ENCODE measurements around the gene APOBEC3C.
"Not testable (repeated sequence)": the region's sequence is repeated elsewhere in the genome, so short reads cannot be mapped to it uniquely, and the experiment has no call there.

DNA sequence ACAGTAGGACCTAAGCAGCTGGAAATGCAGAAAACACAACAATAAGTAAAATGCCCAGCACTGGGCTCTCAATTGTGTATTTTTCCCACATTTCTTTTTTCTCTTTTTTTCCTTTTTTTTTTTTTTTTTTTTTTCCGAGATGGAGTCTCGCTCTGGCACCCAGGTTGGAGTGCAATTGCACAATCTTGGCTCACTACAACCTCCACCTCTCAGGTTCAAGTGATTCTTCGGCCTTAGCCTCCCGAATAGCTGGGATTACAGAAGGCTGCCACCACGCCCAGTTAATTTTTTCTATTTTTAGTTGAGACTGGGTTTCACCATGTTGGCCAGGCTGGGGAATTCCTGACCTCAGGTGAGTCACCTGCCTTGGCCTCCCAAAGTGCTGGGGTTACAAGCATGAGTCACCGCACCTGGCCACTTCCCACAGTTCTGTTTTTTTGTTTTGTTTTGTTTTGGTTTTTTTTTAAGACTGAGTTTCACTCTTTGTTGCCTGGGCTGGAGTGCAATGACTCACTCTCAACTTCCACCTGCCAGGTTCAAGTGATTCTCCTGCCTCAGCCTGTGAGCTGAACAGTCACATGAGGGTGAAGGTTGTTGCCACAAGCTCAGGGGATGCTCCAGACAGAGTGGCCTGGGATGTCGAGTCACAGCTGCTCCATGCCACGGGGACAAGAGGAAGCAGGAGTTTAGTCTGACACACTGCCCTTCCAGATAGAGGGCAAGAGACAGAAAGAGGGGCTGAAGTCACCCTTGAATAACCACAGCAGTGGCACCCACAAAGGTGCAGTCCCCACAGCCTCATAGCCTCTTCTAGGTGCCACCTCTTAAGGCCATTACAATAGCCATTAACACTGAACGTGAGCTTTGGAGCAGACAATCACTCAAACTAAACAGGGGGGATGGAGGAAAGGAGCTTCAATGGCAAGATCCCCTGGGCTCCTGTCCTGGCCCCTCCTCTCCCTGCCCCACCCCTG lies 29.0 kb upstream of the APOBEC3C start:
- not testable (repeated sequence) for TF ChIP-seq ZNF274 (IDR thresholded peaks at IDR 0.05; ENCODE audit: low read depth, low read length); YY1 (IDR thresholded peaks at IDR 0.05; ENCODE audit: insufficient read depth, insufficient read length)
